CD8-positive, alpha-beta memory T cell (primary cell): ENCODE results near the gene INSIG1. TPM values are rescaled to one million over a fixed set of nuclear protein-coding genes. Genes with fewer than 3 reads are reported as not detected.

ENCODE experiments used
- polyA plus RNA-seq: library from polyadenylated mRNA; unstranded; fragments of 300-500 nt; fragmentation: Illumina TruSeq; gene quantifications from one replicate; pipeline ENCODE4 v1.2.3, GENCODE V29; 2021
- total RNA-seq, 2 experiments: library from RNA; stranded (reverse); gene quantifications; one replicate each; pipeline ENCODE4 v1.2.3, GENCODE V29; 2021

Gene INSIG1
- total and polyA plus RNA-seq, 3 experiments from 2014 or later = 25.0 to 29.5 (median 27.3) TPM

Other genes with a start within 250 kb of the INSIG1 start
- gene HTR5A, start 227.6 kb upstream of the INSIG1 start, total RNA-seq = not detected
- gene HTR5A, start 227.6 kb upstream of the INSIG1 start, polyA plus RNA-seq = not detected
- gene EN2, start 160.3 kb downstream of the INSIG1 start, total RNA-seq = not detected
- gene EN2, start 160.3 kb downstream of the INSIG1 start, polyA plus RNA-seq = not detected
- gene CNPY1, start 248.7 kb downstream of the INSIG1 start, total RNA-seq = not detected
- gene CNPY1, start 248.7 kb downstream of the INSIG1 start, polyA plus RNA-seq = not detected